BE2C (cell line): ENCODE data around the gene STC2.
"Not testable (repeated sequence)": the region's sequence is repeated elsewhere in the genome, so short reads cannot be mapped to it uniquely, and the experiment has no call there.

Experiments
- DNase-seq: peaks from one replicate; pipeline ENCODE4 v3.0.0-alpha.2; 2020
- H3K27me3 ChIP-seq: fragments of 250-450 bp; sonication (Bioruptor Pico); 2 replicates; pipeline ENCODE4 v1.5.1; 2020; ENCODE audit warnings: mild to moderate bottlenecking
- H3K36me3 ChIP-seq: fragments of 250-450 bp; sonication (Bioruptor Pico); 2 replicates; pipeline ENCODE4 v1.5.1; 2020; ENCODE audit warnings: mild to moderate bottlenecking
- H3K4me1 ChIP-seq: fragments of 250-450 bp; sonication (Bioruptor Pico); 2 replicates; pipeline ENCODE4 v1.5.1; 2020
- H3K4me3 ChIP-seq: 2 replicates; pipeline ENCODE4 v1.5.1; 2011; ENCODE audit warnings: low read depth, low read length
- H3K9me3 ChIP-seq: fragments of 250-450 bp; sonication (Bioruptor Pico); 2 replicates; pipeline ENCODE4 v1.5.1; 2020
- CTCF ChIP-seq: IDR thresholded peaks from 2 replicates; pipeline ENCODE4 v1.5.1; 2012; ENCODE audit warnings: mild to moderate bottlenecking, low read depth, low read length

Gene STC2

GRCh38 chr5:173288632-173289031 lies 39.6 kb downstream of the STC2 start:
- H3K4me1 ChIP-seq: peaks cover 4% of the 10 kb centered on the region; the same call in 1 of the 2 replicates
- peaks cover 17% of the 10 kb centered on the region for H3K27me3 ChIP-seq
- H3K4me3 ChIP-seq: no peak overlapping the region
- no peaks in the 10 kb centered on the region for H3K36me3 ChIP-seq
- H3K9me3 ChIP-seq: no peaks in the 10 kb centered on the region
- TF ChIP-seq CTCF: no peak
- DNase-seq: no peak

DNA sequence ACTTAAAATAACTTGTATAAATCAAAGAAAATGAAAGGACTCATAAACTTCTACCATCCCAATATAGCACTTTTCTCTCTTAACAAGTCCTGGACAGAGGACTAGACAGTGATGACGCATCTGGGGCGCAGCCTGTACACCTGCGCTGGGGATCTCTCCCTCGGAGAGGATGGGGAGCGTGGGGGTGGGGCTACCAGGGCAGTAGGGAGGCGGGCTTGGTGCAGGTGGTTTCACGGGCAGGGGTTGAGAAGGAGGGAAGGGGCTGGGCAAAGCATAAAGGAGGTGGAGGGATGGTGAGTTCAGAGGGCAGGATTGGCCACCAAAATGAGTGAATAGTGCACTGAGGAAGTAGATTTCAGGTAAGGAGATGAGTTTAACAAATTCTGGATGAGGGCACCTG lies 41.1 kb downstream of the STC2 start:
- no peaks in the 10 kb centered on the region for H3K36me3 ChIP-seq
- no peak for TF ChIP-seq CTCF
- H3K9me3 ChIP-seq: no peaks in the 10 kb centered on the region
- H3K27me3 ChIP-seq: peaks cover 30% of the 10 kb centered on the region
- no peak for DNase-seq
- H3K4me3 ChIP-seq: no peak overlapping the region
- H3K4me1 ChIP-seq: peaks cover 4% of the 10 kb centered on the region; the same call in 1 of the 2 replicates

- peaks cover 44% of the 10 kb centered on the region for H3K27me3 ChIP-seq
- not testable (repeated sequence) for H3K4me1 ChIP-seq, H3K4me3 ChIP-seq, DNase-seq, H3K9me3 ChIP-seq, H3K36me3 ChIP-seq
Observed at GRCh38 chr5:173284343-173284958, 43.8 kb downstream of the STC2 start.

DNA sequence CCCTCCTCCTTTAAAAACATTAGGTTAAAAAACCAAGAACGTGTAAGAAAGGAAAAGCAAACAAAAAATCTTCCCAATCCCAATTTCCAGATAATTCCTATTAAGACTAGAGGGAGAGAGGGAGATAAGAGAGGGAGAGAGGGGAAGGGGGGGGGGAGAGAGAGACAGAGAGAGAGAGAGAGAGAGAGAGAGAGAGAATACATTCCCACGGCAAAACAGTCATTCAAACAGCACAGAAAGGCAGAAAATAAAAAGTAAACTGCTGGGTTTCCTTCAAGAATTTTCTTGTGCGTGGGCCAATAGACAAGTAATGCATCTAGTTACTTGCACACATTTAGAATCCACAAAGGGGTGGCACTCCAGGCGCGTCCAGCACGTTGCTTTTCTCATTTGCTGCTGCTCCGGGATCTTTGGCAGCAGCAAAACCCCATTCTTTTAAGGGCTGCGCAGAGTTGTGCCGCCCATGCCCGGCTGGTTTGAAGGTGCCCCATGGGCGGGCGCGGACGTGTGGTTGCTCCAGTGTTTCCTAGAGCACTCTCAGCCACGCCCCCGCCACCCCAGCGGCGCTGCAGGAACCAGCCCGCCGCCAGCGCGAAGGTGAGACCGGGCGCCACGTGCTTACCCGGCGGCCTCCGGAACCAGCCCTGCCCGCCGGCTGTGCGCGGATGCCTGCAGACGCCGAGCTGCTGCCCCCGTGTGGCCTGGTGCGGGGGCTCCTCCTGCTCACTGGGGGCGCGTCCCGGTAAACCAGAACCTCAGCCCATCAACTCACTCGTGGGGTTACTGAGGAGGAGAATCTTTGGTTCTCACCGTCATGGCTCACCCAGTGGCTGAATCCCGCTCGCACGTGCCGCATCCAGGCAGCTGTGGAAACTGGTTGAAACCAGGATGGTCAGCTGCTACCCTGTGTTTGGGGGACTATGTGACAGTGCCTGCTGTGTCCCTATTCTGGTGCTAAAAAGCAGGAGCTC lies 44.6 kb downstream of the STC2 start:
- peak; percentile 78 for TF ChIP-seq CTCF
- peak overlapping the region; percentile 29 for H3K4me3 ChIP-seq
- DNase-seq: peak; percentile 86
- H3K27me3 ChIP-seq: peaks cover 44% of the 10 kb centered on the region
- H3K4me1 ChIP-seq: no peaks in the 10 kb centered on the region
- no peaks in the 10 kb centered on the region for H3K9me3 ChIP-seq
- no peaks in the 10 kb centered on the region for H3K36me3 ChIP-seq

DNA sequence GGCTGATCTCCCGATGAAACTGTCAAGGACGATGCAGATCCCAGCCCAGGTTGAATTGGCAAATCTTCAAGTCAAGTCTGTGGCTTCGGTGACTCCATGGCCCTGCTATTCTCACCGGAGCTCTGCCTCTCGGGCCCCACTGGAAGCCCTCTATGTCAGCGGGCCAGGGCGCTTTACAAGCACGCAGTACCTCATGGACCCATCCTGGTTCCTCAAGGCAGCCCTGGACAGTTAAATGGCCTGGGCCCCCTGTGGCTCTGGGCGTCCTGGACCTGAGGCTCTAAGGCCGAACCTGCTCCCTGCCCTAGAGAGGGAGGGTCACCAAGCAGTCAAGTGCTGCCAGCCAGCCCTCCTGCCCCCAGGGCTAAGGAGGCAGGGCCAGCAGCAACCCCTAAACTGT lies 45.3 kb downstream of the STC2 start:
- H3K4me3 ChIP-seq: no peak overlapping the region

GRCh38 chr5:173281910-173282309 lies 46.3 kb downstream of the STC2 start:
- Histone ChIP-seq H3K36me3 (no peaks in the 10 kb centered on the region), H3K4me3 (no peak overlapping the region), H3K27me3 (peaks cover 40% of the 10 kb centered on the region), H3K9me3 (no peaks in the 10 kb centered on the region), H3K4me1 (no peaks in the 10 kb centered on the region)
- DNase-seq: no peak
- TF ChIP-seq CTCF: peak; percentile 59

More for the DNA sequence above, 45.3 kb downstream of the STC2 start:
- Histone ChIP-seq H3K27me3 (peaks cover 44% of the 10 kb centered on the region), H3K4me1 (no peaks in the 10 kb centered on the region), H3K9me3 (no peaks in the 10 kb centered on the region), H3K36me3 (no peaks in the 10 kb centered on the region)
- DNase-seq: no peak
- TF ChIP-seq CTCF: no peak
